ENCODE measurements around the gene IPO11. TPM values are rescaled to one million over a fixed set of nuclear protein-coding genes. Genes with fewer than 3 reads are reported as not detected.

The IPO11 gene
- total RNA-seq, 4 donors from 2014 or later: 15.5 to 36.0 (median 20.1) TPM

- no peaks in the 10 kb centered on the region for H3K4me1 ChIP-seq
- intact Hi-C loops (cut with DNase I; ENCODE audit: low total_unique reads): no loop called here
- peaks cover 0 to 34% of the 10 kb centered on the region in 2 donors for H3K36me3 ChIP-seq
- no peak overlapping the region for H3K4me3 ChIP-seq
- no peaks in the 10 kb centered on the region for H3K27me3 ChIP-seq
- TF ChIP-seq, protein P1, sequence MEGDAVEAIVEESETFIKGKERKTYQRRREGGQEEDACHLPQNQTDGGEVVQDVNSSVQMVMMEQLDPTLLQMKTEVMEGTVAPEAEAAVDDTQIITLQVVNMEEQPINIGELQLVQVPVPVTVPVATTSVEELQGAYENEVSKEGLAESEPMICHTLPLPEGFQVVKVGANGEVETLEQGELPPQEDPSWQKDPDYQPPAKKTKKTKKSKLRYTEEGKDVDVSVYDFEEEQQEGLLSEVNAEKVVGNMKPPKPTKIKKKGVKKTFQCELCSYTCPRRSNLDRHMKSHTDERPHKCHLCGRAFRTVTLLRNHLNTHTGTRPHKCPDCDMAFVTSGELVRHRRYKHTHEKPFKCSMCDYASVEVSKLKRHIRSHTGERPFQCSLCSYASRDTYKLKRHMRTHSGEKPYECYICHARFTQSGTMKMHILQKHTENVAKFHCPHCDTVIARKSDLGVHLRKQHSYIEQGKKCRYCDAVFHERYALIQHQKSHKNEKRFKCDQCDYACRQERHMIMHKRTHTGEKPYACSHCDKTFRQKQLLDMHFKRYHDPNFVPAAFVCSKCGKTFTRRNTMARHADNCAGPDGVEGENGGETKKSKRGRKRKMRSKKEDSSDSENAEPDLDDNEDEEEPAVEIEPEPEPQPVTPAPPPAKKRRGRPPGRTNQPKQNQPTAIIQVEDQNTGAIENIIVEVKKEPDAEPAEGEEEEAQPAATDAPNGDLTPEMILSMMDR (IDR thresholded peaks at IDR 0.05 in 4 of 5, conservative IDR thresholded peaks at IDR 0.05 in 1 of 5): no peak
- TF ChIP-seq POLR2A (IDR thresholded peaks at IDR 0.05): no peak
- no peaks in the 10 kb centered on the region for H3K9me3 ChIP-seq
- no peak overlapping the region for H3K27ac ChIP-seq
- in situ Hi-C loops (cut with MboI; ENCODE audit: low sequenced_read_pairs in 4 of 4): no loop called here
- no peak for ATAC-seq
- no peak for DNase-seq
Measured at GRCh38 chr5:62627901-62628300, 215.3 kb downstream of the IPO11 start.

GRCh38 chr5:62631909-62632580 lies 219.5 kb downstream of the IPO11 start:
- no peaks in the 10 kb centered on the region for H3K27me3 ChIP-seq
- H3K9me3 ChIP-seq: no peaks in the 10 kb centered on the region
- TF ChIP-seq, protein P1 (IDR thresholded peaks at IDR 0.05 in 4 of 5, conservative IDR thresholded peaks at IDR 0.05 in 1 of 5): no peak
- no peak for TF ChIP-seq POLR2A (IDR thresholded peaks at IDR 0.05)
- H3K4me3 ChIP-seq: no peak overlapping the region
- peaks cover 0 to 32% of the 10 kb centered on the region in 2 donors for H3K36me3 ChIP-seq
- H3K4me1 ChIP-seq: no peaks in the 10 kb centered on the region
- H3K27ac ChIP-seq: no peak overlapping the region
- DNase-seq (no peak), ATAC-seq (no peak)
- in situ Hi-C loops (cut with MboI; ENCODE audit: low sequenced_read_pairs in 4 of 4) (no loop called here), intact Hi-C loops (cut with DNase I; ENCODE audit: low total_unique reads) (no loop called here)

- ATAC-seq (no peak), DNase-seq (no peak)
- in situ Hi-C loops (cut with MboI; ENCODE audit: low sequenced_read_pairs in 4 of 4): no loop called here
- TF ChIP-seq, protein P1 (IDR thresholded peaks at IDR 0.05 in 4 of 5, conservative IDR thresholded peaks at IDR 0.05 in 1 of 5): no peak
- TF ChIP-seq POLR2A (IDR thresholded peaks at IDR 0.05): no peak
- intact Hi-C loops (cut with DNase I; ENCODE audit: low total_unique reads): no loop called here
- peaks cover 0 to 24% of the 10 kb centered on the region in 2 donors for H3K36me3 ChIP-seq
- H3K9me3 ChIP-seq: no peaks in the 10 kb centered on the region
- no peaks in the 10 kb centered on the region for H3K4me1 ChIP-seq
- H3K4me3 ChIP-seq: no peak overlapping the region
- H3K27me3 ChIP-seq: no peaks in the 10 kb centered on the region
- H3K27ac ChIP-seq: no peak overlapping the region
Measured at GRCh38 chr5:62633243-62633642, 220.7 kb downstream of the IPO11 start.

GRCh38 chr5:62640446-62640845 lies 227.9 kb downstream of the IPO11 start:
- Histone ChIP-seq H3K27me3 (no peaks in the 10 kb centered on the region), H3K9me3 (no peaks in the 10 kb centered on the region), H3K4me3 (no peak overlapping the region), H3K4me1 (no peaks in the 10 kb centered on the region), H3K27ac (no peak overlapping the region), H3K36me3 (no peaks in the 10 kb centered on the region)
- TF ChIP-seq, protein P1 (IDR thresholded peaks at IDR 0.05 in 4 of 5, conservative IDR thresholded peaks at IDR 0.05 in 1 of 5): no peak
- no peak for TF ChIP-seq POLR2A (IDR thresholded peaks at IDR 0.05)
- in situ Hi-C loops (cut with MboI; ENCODE audit: low sequenced_read_pairs in 4 of 4): no loop called here
- DNase-seq (no peak), ATAC-seq (no peak)
- intact Hi-C loops (cut with DNase I; ENCODE audit: low total_unique reads): no loop called here

- H3K4me1 ChIP-seq: no peaks in the 10 kb centered on the region
- intact Hi-C loops (cut with DNase I; ENCODE audit: low total_unique reads) (no loop called here), in situ Hi-C loops (cut with MboI; ENCODE audit: low sequenced_read_pairs in 4 of 4) (no loop called here)
- no peak overlapping the region for H3K4me3 ChIP-seq
- TF ChIP-seq, protein P1 (IDR thresholded peaks at IDR 0.05 in 4 of 5, conservative IDR thresholded peaks at IDR 0.05 in 1 of 5): no peak
- TF ChIP-seq POLR2A (IDR thresholded peaks at IDR 0.05): no peak
- no peak overlapping the region for H3K27ac ChIP-seq
- DNase-seq: no peak
- no peak for ATAC-seq
- H3K27me3 ChIP-seq: no peaks in the 10 kb centered on the region
- no peaks in the 10 kb centered on the region for H3K36me3 ChIP-seq
- no peaks in the 10 kb centered on the region for H3K9me3 ChIP-seq
Measured at GRCh38 chr5:62642468-62642867, 229.9 kb downstream of the IPO11 start.
